Endodermal cell (in vitro differentiated cells): ENCODE data around the gene LRMDA. TPM values are rescaled to one million over a fixed set of nuclear protein-coding genes. Genes with fewer than 3 reads are reported as not detected.

ENCODE experiments used
- DNase-seq: peaks from one replicate; pipeline ENCODE4 v3.0.0-alpha.2; 2017
- H3K27ac ChIP-seq: 2 replicates; pipeline ENCODE4 v1.5.1; 2013; ENCODE audit warnings: mild to moderate bottlenecking, low read depth, low read length, moderate library complexity
- H3K27me3 ChIP-seq: 2 replicates; pipeline ENCODE4 v1.6.1; 2013; ENCODE audit warnings: mild to moderate bottlenecking, low read length, moderate library complexity; ENCODE audit not compliant: insufficient read depth, control insufficient read depth, poor library complexity, severe bottlenecking
- H3K36me3 ChIP-seq: 2 replicates; pipeline ENCODE4 v1.7.0; 2013; ENCODE audit warnings: mild to moderate bottlenecking, low read length, moderate library complexity; ENCODE audit not compliant: control insufficient read depth, insufficient read depth
- H3K4me1 ChIP-seq: one replicate; pipeline ENCODE4 v1.7.0; 2013; ENCODE audit warnings: low read length; ENCODE audit not compliant: control insufficient read depth, insufficient read depth
- H3K4me3 ChIP-seq: 2 replicates; pipeline ENCODE4 v1.5.1; 2013; ENCODE audit warnings: mild to moderate bottlenecking, low read length, moderate library complexity
- H3K9ac ChIP-seq: 2 replicates; pipeline ENCODE4 v1.6.1; 2013; ENCODE audit warnings: mild to moderate bottlenecking, low read length, moderate library complexity; ENCODE audit not compliant: poor library complexity, severe bottlenecking; ENCODE audit errors: extremely low read depth
- H3K9me3 ChIP-seq: 2 replicates; pipeline ENCODE4 v1.6.1; 2013; ENCODE audit warnings: mild to moderate bottlenecking, low read length, moderate library complexity; ENCODE audit not compliant: control insufficient read depth
- H3K27ac Mint-ChIP-seq: 2 replicates; pipeline ENCODE4 v1.8.0; 2020; ENCODE audit warnings: mixed read lengths
- H3K27me3 Mint-ChIP-seq: 2 replicates; pipeline ENCODE4 v1.8.0; 2021; ENCODE audit warnings: mild to moderate bottlenecking, mixed read lengths; ENCODE audit not compliant: insufficient read depth
- H3K36me3 Mint-ChIP-seq: 2 replicates; pipeline ENCODE4 v1.8.0; 2020; ENCODE audit warnings: low read depth, mixed read lengths
- H3K4me1 Mint-ChIP-seq: 2 replicates; pipeline ENCODE4 v1.8.0; 2020; ENCODE audit warnings: mixed read lengths
- H3K4me3 Mint-ChIP-seq: 2 replicates; pipeline ENCODE4 v1.8.0; 2020; ENCODE audit warnings: mild to moderate bottlenecking, moderate library complexity, mixed read lengths
- H3K9me3 Mint-ChIP-seq: 2 replicates; pipeline ENCODE4 v1.8.0; 2020; ENCODE audit warnings: mild to moderate bottlenecking, mixed read lengths
- WGBS, 2 experiments: methylation state at CpG; one replicate each; pipeline versions ENCODE4 v1.1.5 to v1.1.7; 2013; ENCODE audit warnings: missing lambda C conversion rate in 2 of 2, mixed read lengths in 1 of 2; ENCODE audit not compliant: insufficient coverage in 1 of 2, insufficient read length in 1 of 2; 5-methylcytosine and 5-hydroxymethylcytosine counted together
- total RNA-seq, 2 donors: library from RNA; stranded (reverse); fragmentation: NEBNext Ultra II Directional in 1 of 2; extraction: Animal tissue kit (Norgen Biotek cat#: 25700) in 1 of 2; gene quantifications; 2 replicates in 1 of 2; 3 replicates in 1 of 2; pipeline ENCODE4 v1.2.1, GENCODE V29; 2021
- TF ChIP-seq, protein P1 (sequence below): fragments of 200-600 bp; sonication (generic); conservative IDR thresholded peaks from 2 replicates; pipeline ENCODE4 v1.5.0; 2021; ENCODE audit warnings: antibody characterized with exemption, mild to moderate bottlenecking

Gene LRMDA
- total RNA-seq, 2 donors from 2014 or later, result 1.7 to 5.1 TPM

DNA sequence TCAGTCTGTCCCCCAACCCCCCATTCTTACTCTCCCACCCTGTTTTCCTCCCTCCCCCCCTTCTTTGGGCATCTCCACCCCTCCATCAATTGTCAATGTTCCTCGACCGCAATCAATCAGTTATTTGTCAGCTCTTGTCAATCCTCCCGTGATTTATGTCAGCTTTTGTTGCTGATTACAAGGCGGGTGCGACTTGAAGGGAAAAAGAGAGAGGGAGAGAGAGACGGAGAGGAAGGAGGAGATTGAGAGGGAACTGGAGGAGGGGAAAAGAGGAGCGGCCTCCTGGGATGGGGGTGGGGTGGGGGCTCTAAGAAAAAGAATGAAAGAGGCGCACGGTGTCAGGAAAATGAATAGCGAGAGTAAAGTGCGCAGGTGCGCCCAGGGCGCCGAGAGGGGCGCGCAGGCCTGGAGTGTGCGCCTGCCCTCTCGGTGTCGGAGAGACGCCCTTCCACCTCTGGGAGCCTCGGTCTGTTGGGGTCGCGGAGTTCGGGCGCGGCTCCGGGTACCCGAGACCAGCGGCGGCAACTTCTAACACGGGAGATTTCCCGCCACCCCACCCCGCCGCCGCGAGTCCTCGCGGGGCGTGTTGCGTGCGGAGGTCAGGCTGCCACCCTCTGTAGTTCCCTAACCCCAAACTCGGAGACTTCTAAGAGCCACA, 28.8 kb upstream of the LRMDA start:
- Histone ChIP-seq H3K27ac (peak overlapping the region; percentile 93), H3K4me3 (peak overlapping the region; percentile 87), H3K4me1 (peaks cover 7% of the 10 kb centered on the region), H3K9me3 (no peaks in the 10 kb centered on the region), H3K9ac (no peak overlapping the region), H3K27me3 (peaks cover 83% of the 10 kb centered on the region), H3K36me3 (no peaks in the 10 kb centered on the region)
- Mint-ChIP-seq H3K36me3 (no peaks in the 10 kb centered on the region), H3K4me1 (peaks cover 35% of the 10 kb centered on the region), H3K9me3 (no peaks in the 10 kb centered on the region), H3K4me3 (peak overlapping the region; percentile 61), H3K27ac (peak overlapping the region; percentile 3), H3K27me3 (peaks cover 89% of the 10 kb centered on the region)
- DNase-seq, result peak; percentile 80
- TF ChIP-seq, protein P1, sequence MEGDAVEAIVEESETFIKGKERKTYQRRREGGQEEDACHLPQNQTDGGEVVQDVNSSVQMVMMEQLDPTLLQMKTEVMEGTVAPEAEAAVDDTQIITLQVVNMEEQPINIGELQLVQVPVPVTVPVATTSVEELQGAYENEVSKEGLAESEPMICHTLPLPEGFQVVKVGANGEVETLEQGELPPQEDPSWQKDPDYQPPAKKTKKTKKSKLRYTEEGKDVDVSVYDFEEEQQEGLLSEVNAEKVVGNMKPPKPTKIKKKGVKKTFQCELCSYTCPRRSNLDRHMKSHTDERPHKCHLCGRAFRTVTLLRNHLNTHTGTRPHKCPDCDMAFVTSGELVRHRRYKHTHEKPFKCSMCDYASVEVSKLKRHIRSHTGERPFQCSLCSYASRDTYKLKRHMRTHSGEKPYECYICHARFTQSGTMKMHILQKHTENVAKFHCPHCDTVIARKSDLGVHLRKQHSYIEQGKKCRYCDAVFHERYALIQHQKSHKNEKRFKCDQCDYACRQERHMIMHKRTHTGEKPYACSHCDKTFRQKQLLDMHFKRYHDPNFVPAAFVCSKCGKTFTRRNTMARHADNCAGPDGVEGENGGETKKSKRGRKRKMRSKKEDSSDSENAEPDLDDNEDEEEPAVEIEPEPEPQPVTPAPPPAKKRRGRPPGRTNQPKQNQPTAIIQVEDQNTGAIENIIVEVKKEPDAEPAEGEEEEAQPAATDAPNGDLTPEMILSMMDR, result no peak
- WGBS, 2 experiments, result 0% methylated on average over 17 to 42 of the region's 42 CpGs

DNA sequence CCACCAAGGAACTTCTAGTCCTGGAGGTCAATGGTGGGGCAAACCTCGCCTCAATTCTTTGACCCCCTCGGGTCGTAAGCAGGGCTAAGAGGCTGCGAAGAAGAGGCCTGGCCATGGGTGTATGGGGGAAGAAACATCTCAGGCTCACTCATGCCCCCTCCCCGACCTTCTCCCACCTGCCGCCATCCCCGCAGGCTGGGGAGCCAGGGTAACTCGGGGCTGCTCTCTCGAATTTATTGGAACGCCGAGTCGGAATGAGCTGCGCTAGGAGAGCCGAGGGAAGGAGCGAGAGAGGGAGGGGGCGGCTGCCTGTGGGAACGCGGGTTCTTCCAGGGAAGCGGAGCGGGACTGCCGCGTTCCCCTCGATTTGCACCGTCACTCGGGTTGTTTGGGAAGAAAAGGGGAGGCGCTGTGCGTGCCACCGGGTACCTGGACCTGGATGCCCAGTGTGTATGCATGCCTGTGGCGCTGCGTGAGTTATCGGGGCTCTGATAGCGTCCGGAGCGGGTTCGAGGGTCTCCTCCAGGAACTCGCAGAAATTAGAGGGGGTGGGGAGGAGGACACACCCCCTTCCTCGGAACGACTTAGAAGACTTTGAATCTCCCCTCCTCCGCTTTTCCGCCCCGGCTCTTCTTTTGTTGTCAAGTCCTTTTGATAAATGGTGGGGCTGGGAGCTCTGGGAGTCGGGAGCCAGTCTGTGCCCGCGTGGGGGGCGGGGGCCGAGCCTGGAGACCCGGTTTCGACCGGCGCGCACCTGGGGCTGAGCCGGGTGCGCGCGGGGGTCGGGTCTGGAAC, 28.1 kb upstream of the LRMDA start:
- H3K36me3 ChIP-seq, result no peaks in the 10 kb centered on the region
- Mint-ChIP-seq H3K36me3 (no peaks in the 10 kb centered on the region), H3K4me1 (peaks cover 36% of the 10 kb centered on the region), H3K27me3 (peaks cover 88% of the 10 kb centered on the region), H3K27ac (no peak overlapping the region), H3K4me3 (peak overlapping the region; percentile 61), H3K9me3 (no peaks in the 10 kb centered on the region)
- peaks cover 83% of the 10 kb centered on the region for H3K27me3 ChIP-seq
- H3K4me3 ChIP-seq, result peak overlapping the region; percentile 87
- WGBS, 2 experiments, result 0 to 1% methylated on average over 14 to 56 of the region's 56 CpGs
- H3K27ac ChIP-seq, result peak overlapping the region; percentile 93
- TF ChIP-seq, protein P1, result no peak
- no peaks in the 10 kb centered on the region for H3K9me3 ChIP-seq
- DNase-seq, result peak; percentile 82
- H3K9ac ChIP-seq, result no peak overlapping the region
- peaks cover 7% of the 10 kb centered on the region for H3K4me1 ChIP-seq

DNA sequence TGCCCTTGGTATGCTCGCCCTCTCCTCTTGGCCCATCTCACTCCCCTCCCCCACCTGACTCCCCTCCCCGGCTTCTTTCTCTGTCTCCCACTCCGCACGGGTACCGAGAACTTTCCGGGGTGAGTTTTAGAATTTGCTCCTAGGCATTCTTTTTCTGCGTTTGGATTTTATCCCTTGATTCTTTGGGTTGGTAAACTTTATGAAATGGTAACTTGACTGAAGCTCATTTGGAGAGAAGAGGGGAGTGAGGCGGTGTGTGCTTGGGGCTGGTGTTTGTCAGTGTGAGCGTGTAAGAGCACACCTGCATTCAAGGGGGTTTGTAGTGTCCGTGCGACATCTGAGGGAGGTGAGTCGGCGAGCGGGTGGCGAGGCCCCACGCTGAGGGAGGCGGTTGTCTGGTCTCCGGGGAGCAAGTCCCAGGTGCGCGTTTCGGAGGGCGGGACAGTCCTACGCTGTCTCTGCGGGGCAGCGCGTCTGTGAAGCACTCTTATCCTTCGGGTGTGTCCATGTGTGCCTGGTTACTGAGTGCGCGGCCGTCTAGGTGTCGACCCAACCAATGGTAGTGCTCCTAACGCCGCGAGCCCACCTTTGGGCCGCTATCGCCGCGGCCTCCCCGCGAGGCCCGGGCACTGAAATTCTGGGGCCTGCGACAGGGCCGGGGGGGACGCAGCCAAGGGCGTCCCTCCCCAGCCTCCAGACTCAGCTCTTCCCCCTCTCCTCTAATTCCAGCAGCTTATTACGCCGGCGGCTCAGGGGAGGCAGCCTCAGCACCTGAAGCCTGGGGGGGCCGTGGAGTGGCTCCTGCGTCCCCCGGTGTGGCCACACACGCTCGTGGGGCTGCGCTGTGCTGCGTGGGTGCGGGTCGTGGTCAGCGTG, 27.2 kb upstream of the LRMDA start:
- Histone ChIP-seq H3K27me3 (peaks cover 83% of the 10 kb centered on the region), H3K4me1 (peaks cover 7% of the 10 kb centered on the region), H3K9ac (no peak overlapping the region), H3K36me3 (no peaks in the 10 kb centered on the region), H3K9me3 (no peaks in the 10 kb centered on the region), H3K4me3 (peak overlapping the region; percentile 87), H3K27ac (peak overlapping the region; percentile 93)
- DNase-seq, result peak; percentile 84
- H3K36me3 Mint-ChIP-seq, result no peaks in the 10 kb centered on the region
- peaks cover 87% of the 10 kb centered on the region for H3K27me3 Mint-ChIP-seq
- peak overlapping the region; percentile 61 for H3K4me3 Mint-ChIP-seq
- H3K9me3 Mint-ChIP-seq, result no peaks in the 10 kb centered on the region
- peak overlapping the region; percentile 19 for H3K27ac Mint-ChIP-seq
- 1 to 2% methylated on average over 18 to 58 of the region's 58 CpGs for WGBS, 2 experiments
- TF ChIP-seq, protein P1, result no peak
- peaks cover 33% of the 10 kb centered on the region for H3K4me1 Mint-ChIP-seq
